Measurements from ENCODE around the gene MVD. TPM values are rescaled to one million over a fixed set of nuclear protein-coding genes. Genes with fewer than 3 reads are reported as not detected.

Gene MVD
- total RNA-seq, 4 donors from 2014 or later = 20.7 to 52.5 (median 43.2) TPM

GRCh38 chr16:88635671-88636319 is 27.1 kb downstream of the MVD start:
- DNase-seq = no peak
- Histone ChIP-seq H3K27me3 (no peaks in the 10 kb centered on the region), H3K9me3 (no peaks in the 10 kb centered on the region), H3K4me1 (peaks cover 0 to 27% of the 10 kb centered on the region in 2 donors), H3K27ac (no peak overlapping the region), H3K4me3 (replicated peaks in 1 of 3) (no peak overlapping the region), H3K36me3 (peaks cover 16 to 18% of the 10 kb centered on the region in 2 donors)
- 90 to 93% methylated on average over 9 to 14 of the region's 17 CpGs for WGBS, 2 donors
- TF ChIP-seq CTCF (IDR thresholded peaks at IDR 0.05) (no peak), POLR2A (IDR thresholded peaks at IDR 0.05) (no peak)
- intact Hi-C loops (cut with DNase I) = no loop called here

GRCh38 chr16:88634994-88635670 is 27.8 kb downstream of the MVD start:
- Histone ChIP-seq H3K27ac (no peak overlapping the region), H3K4me1 (peaks cover 0 to 27% of the 10 kb centered on the region in 2 donors), H3K36me3 (peaks cover 19 to 24% of the 10 kb centered on the region in 2 donors), H3K27me3 (no peaks in the 10 kb centered on the region), H3K9me3 (no peaks in the 10 kb centered on the region), H3K4me3 (replicated peaks in 1 of 3) (peak overlapping the region in 1 of 3 donors; percentile 15)
- DNase-seq = no peak
- 52% methylated on average over 25 to 28 of the region's 28 CpGs for WGBS, 2 donors
- TF ChIP-seq CTCF (IDR thresholded peaks at IDR 0.05) = no peak
- intact Hi-C loops (cut with DNase I) = no loop called here

- TF ChIP-seq CTCF (IDR thresholded peaks at IDR 0.05) = no peak
- TF ChIP-seq POLR2A (IDR thresholded peaks at IDR 0.05) = no peak
- peaks cover 0 to 23% of the 10 kb centered on the region in 2 donors for H3K4me1 ChIP-seq
- no peaks in the 10 kb centered on the region for H3K27me3 ChIP-seq
- H3K27ac ChIP-seq = no peak overlapping the region
- peak overlapping the region in 1 of 3 donors; percentile 15 for H3K4me3 ChIP-seq (replicated peaks in 1 of 3)
- intact Hi-C loops (cut with DNase I) = no loop called here
- WGBS, 2 donors = 19 to 23% methylated on average over 11 to 19 of the region's 82 CpGs
- H3K9me3 ChIP-seq = no peaks in the 10 kb centered on the region
- peaks cover 25 to 29% of the 10 kb centered on the region in 2 donors for H3K36me3 ChIP-seq
- DNase-seq = peak; percentile 58 to 61
These were observed 28.5 kb downstream of the MVD start for GRCh38 chr16:88634141-88634993.

GRCh38 chr16:88633684-88634140 is 29.2 kb downstream of the MVD start:
- peak; percentile 64 to 73 for DNase-seq
- TF ChIP-seq CTCF (IDR thresholded peaks at IDR 0.05) (peak in 1 of 6 experiments; percentile 37), POLR2A (IDR thresholded peaks at IDR 0.05) (no peak)
- Histone ChIP-seq H3K4me1 (peaks cover 0 to 17% of the 10 kb centered on the region in 2 donors), H3K9me3 (no peaks in the 10 kb centered on the region), H3K27me3 (no peaks in the 10 kb centered on the region), H3K36me3 (peaks cover 25 to 29% of the 10 kb centered on the region in 2 donors), H3K4me3 (replicated peaks in 1 of 3) (no peak overlapping the region), H3K27ac (no peak overlapping the region)
- 4 to 13% methylated on average over 5 to 6 of the region's 23 CpGs for WGBS, 2 donors
- intact Hi-C loops (cut with DNase I) = no loop called here

Measured in thyroid gland (tissue), 4 donors.